ENCODE measurements around the gene FOXJ1. TPM values are rescaled to one million over a fixed set of nuclear protein-coding genes. Genes with fewer than 3 reads are reported as not detected.

FOXJ1 gene
- total and polyA plus RNA-seq, 2 of the 13 experiments (the other 11 are each of a cell fraction or from before 2014, with no cell fraction given), result 0.98 to 1.6 TPM

DNA sequence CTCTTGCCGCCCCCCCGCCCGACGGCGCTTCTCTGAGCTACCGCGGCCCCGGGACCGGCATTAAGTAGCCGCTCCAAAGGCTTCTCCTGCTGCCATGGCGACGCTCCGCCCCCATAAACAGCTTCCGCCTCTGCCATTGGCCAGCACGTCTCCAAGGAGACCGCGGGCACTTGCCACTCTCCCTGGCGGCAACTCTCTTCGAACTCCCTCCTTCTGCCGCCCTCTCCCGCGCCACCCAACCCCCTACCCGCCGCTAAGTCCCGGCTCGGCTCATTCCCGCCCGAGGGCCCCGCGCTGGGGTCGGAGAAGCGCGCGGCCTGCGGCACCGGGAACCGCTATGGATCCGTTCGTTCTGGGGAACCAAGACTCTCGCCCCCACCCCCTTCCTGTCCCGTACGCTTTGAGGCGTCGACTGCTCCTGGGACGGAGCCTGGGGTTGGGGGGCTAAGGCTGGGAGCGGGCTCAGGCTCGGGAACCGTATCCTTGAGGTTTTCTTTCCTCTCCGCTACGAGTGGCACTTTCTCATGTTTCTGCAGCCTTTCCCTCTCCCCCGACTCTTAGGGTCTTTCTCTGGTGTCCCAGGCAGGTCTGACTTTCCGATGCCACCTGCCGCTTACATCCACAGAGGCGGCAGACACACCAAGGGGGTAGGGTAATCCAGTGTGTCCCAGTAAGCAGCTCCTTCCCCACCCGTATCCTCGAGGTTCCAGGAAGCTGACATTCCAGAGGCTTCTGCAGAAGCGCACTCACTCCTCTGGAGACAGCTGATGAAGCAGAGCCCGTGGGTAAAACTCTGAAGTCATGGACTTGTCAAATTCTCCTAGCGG lies at the start of gene FOXJ1 (continued):
- TF ChIP-seq, protein P1, sequence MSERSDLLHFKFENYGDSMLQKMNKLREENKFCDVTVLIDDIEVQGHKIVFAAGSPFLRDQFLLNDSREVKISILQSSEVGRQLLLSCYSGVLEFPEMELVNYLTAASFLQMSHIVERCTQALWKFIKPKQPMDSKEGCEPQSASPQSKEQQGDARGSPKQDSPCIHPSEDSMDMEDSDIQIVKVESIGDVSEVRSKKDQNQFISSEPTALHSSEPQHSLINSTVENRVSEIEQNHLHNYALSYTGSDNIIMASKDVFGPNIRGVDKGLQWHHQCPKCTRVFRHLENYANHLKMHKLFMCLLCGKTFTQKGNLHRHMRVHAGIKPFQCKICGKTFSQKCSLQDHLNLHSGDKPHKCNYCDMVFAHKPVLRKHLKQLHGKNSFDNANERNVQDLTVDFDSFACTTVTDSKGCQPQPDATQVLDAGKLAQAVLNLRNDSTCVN (CRISPR knock-in tag; IDR thresholded peaks at IDR 0.05; ENCODE audit: borderline replicate concordance), result peak; percentile 55; the same call in 1 of the 2 replicates
- TF ChIP-seq, protein P2, sequence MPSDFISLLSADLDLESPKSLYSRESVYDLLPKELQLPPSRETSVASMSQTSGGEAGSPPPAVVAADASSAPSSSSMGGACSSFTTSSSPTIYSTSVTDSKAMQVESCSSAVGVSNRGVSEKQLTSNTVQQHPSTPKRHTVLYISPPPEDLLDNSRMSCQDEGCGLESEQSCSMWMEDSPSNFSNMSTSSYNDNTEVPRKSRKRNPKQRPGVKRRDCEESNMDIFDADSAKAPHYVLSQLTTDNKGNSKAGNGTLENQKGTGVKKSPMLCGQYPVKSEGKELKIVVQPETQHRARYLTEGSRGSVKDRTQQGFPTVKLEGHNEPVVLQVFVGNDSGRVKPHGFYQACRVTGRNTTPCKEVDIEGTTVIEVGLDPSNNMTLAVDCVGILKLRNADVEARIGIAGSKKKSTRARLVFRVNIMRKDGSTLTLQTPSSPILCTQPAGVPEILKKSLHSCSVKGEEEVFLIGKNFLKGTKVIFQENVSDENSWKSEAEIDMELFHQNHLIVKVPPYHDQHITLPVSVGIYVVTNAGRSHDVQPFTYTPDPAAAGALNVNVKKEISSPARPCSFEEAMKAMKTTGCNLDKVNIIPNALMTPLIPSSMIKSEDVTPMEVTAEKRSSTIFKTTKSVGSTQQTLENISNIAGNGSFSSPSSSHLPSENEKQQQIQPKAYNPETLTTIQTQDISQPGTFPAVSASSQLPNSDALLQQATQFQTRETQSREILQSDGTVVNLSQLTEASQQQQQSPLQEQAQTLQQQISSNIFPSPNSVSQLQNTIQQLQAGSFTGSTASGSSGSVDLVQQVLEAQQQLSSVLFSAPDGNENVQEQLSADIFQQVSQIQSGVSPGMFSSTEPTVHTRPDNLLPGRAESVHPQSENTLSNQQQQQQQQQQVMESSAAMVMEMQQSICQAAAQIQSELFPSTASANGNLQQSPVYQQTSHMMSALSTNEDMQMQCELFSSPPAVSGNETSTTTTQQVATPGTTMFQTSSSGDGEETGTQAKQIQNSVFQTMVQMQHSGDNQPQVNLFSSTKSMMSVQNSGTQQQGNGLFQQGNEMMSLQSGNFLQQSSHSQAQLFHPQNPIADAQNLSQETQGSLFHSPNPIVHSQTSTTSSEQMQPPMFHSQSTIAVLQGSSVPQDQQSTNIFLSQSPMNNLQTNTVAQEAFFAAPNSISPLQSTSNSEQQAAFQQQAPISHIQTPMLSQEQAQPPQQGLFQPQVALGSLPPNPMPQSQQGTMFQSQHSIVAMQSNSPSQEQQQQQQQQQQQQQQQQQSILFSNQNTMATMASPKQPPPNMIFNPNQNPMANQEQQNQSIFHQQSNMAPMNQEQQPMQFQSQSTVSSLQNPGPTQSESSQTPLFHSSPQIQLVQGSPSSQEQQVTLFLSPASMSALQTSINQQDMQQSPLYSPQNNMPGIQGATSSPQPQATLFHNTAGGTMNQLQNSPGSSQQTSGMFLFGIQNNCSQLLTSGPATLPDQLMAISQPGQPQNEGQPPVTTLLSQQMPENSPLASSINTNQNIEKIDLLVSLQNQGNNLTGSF (CRISPR knock-in tag; IDR thresholded peaks at IDR 0.05), result peak; percentile 29; the same call in 1 of the 2 replicates
- TF ChIP-seq TBP (CRISPR knock-in tag; IDR thresholded peaks at IDR 0.05) (no peak), ZNF296 (CRISPR knock-in tag; conservative IDR thresholded peaks at IDR 0.05) (no peak), ERF (CRISPR knock-in tag; IDR thresholded peaks at IDR 0.05) (0 out of 2 replicates have a peak, but pooled peaks have one; percentile 62), FOSL2 (CRISPR knock-in tag; IDR thresholded peaks at IDR 0.05) (no peak)
- TF ChIP-seq, protein P3, sequence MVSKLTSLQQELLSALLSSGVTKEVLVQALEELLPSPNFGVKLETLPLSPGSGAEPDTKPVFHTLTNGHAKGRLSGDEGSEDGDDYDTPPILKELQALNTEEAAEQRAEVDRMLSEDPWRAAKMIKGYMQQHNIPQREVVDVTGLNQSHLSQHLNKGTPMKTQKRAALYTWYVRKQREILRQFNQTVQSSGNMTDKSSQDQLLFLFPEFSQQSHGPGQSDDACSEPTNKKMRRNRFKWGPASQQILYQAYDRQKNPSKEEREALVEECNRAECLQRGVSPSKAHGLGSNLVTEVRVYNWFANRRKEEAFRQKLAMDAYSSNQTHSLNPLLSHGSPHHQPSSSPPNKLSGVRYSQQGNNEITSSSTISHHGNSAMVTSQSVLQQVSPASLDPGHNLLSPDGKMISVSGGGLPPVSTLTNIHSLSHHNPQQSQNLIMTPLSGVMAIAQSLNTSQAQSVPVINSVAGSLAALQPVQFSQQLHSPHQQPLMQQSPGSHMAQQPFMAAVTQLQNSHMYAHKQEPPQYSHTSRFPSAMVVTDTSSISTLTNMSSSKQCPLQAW (CRISPR knock-in tag; IDR thresholded peaks at IDR 0.05), result peak; percentile 77
- TF ChIP-seq, protein P4, sequence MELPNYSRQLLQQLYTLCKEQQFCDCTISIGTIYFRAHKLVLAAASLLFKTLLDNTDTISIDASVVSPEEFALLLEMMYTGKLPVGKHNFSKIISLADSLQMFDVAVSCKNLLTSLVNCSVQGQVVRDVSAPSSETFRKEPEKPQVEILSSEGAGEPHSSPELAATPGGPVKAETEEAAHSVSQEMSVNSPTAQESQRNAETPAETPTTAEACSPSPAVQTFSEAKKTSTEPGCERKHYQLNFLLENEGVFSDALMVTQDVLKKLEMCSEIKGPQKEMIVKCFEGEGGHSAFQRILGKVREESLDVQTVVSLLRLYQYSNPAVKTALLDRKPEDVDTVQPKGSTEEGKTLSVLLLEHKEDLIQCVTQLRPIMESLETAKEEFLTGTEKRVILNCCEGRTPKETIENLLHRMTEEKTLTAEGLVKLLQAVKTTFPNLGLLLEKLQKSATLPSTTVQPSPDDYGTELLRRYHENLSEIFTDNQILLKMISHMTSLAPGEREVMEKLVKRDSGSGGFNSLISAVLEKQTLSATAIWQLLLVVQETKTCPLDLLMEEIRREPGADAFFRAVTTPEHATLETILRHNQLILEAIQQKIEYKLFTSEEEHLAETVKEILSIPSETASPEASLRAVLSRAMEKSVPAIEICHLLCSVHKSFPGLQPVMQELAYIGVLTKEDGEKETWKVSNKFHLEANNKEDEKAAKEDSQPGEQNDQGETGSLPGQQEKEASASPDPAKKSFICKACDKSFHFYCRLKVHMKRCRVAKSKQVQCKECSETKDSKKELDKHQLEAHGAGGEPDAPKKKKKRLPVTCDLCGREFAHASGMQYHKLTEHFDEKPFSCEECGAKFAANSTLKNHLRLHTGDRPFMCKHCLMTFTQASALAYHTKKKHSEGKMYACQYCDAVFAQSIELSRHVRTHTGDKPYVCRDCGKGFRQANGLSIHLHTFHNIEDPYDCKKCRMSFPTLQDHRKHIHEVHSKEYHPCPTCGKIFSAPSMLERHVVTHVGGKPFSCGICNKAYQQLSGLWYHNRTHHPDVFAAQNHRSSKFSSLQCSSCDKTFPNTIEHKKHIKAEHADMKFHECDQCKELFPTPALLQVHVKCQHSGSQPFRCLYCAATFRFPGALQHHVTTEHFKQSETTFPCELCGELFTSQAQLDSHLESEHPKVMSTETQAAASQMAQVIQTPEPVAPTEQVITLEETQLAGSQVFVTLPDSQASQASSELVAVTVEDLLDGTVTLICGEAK (IDR thresholded peaks at IDR 0.05), result no peak
- TF ChIP-seq, protein P4 (CRISPR knock-in tag; IDR thresholded peaks at IDR 0.05), result 0 out of 2 replicates have a peak, but pooled peaks have one; percentile 47
